ENCODE results near the gene AUP1.

AUP1 gene

DNA sequence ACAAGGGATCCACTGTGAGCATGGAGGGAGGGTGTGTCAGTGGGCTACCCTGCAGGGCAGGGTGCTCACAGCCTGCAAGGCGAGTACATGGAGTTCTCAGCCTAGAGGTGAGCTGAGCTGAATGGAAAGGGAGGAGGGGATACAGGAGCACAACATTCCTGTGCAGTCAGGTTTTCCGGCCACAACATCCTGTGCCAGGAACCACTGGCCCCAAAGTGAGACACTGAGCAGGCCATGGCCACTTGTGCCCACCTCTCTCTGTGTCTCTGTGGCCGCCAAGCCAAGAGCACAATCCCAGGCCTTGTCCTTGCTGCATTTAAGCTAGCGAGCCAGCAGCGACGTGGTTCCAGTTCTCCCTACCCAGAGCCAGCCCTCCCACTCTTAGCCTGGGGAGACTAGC is 31.1 kb upstream of the AUP1 start:
- Histone ChIP-seq H3K27ac (ENCODE audit: low read length) (no peak overlapping the region), H3K9me3 (ENCODE audit: insufficient read depth, low read length) (no peaks in the 10 kb centered on the region), H3K4me2 (ENCODE audit: low read length) (no peak overlapping the region), H3K4me1 (ENCODE audit: low read length) (peaks cover 2% of the 10 kb centered on the region), H3K27me3 (ENCODE audit: low read depth, low read length) (peaks cover 12% of the 10 kb centered on the region), H2AFZ (ENCODE audit: low read depth, low read length) (no peak overlapping the region), H4K20me1 (ENCODE audit: insufficient read depth, low read length) (no peaks in the 10 kb centered on the region), H3K9ac (ENCODE audit: low read length) (no peak overlapping the region), H3K79me2 (ENCODE audit: low read length) (no peaks in the 10 kb centered on the region), H3K4me3 (ENCODE audit: low read length) (no peak overlapping the region), H3K36me3 (replicated peaks; ENCODE audit: low read depth, low read length) (no peaks in the 10 kb centered on the region)
- no peak for TF ChIP-seq EZH2phosphoT487 (IDR thresholded peaks at IDR 0.05; ENCODE audit: low read depth)
- TF ChIP-seq CTCF (IDR thresholded peaks at IDR 0.05; ENCODE audit: low read depth, low read length) = no peak

- no peak for TF ChIP-seq EZH2phosphoT487 (IDR thresholded peaks at IDR 0.05; ENCODE audit: low read depth)
- no peak for TF ChIP-seq CTCF (IDR thresholded peaks at IDR 0.05; ENCODE audit: low read depth, low read length)
- peaks cover 5% of the 10 kb centered on the region for H3K4me1 ChIP-seq (ENCODE audit: low read length)
- no peaks in the 10 kb centered on the region for H3K36me3 ChIP-seq (replicated peaks; ENCODE audit: low read depth, low read length)
- H3K4me2 ChIP-seq (ENCODE audit: low read length) = no peak overlapping the region
- H2AFZ ChIP-seq (ENCODE audit: low read depth, low read length) = no peak overlapping the region
- H3K79me2 ChIP-seq (ENCODE audit: low read length) = peaks cover 3% of the 10 kb centered on the region; the same call in 1 of the 2 replicates
- no peaks in the 10 kb centered on the region for H4K20me1 ChIP-seq (ENCODE audit: insufficient read depth, low read length)
- no peak overlapping the region for H3K27ac ChIP-seq (ENCODE audit: low read length)
- no peak overlapping the region for H3K4me3 ChIP-seq (ENCODE audit: low read length)
- H3K9me3 ChIP-seq (ENCODE audit: insufficient read depth, low read length) = no peaks in the 10 kb centered on the region
- H3K9ac ChIP-seq (ENCODE audit: low read length) = no peak overlapping the region
- H3K27me3 ChIP-seq (ENCODE audit: low read depth, low read length) = peaks cover 12% of the 10 kb centered on the region
Measured at GRCh38 chr2:74559912-74560311, 30.4 kb upstream of the AUP1 start.

GRCh38 chr2:74558284-74559230 is 29.1 kb upstream of the AUP1 start:
- Histone ChIP-seq H3K9ac (ENCODE audit: low read length) (no peak overlapping the region), H3K27me3 (ENCODE audit: low read depth, low read length) (peaks cover 12% of the 10 kb centered on the region; the same call in 1 of the 2 replicates), H2AFZ (ENCODE audit: low read depth, low read length) (no peak overlapping the region), H3K4me1 (ENCODE audit: low read length) (peaks cover 8% of the 10 kb centered on the region), H3K36me3 (replicated peaks; ENCODE audit: low read depth, low read length) (no peaks in the 10 kb centered on the region), H3K4me3 (ENCODE audit: low read length) (no peak overlapping the region), H3K9me3 (ENCODE audit: insufficient read depth, low read length) (no peaks in the 10 kb centered on the region), H3K27ac (ENCODE audit: low read length) (no peak overlapping the region), H3K4me2 (ENCODE audit: low read length) (no peak overlapping the region), H3K79me2 (ENCODE audit: low read length) (peaks cover 3% of the 10 kb centered on the region; the same call in 1 of the 2 replicates), H4K20me1 (ENCODE audit: insufficient read depth, low read length) (no peaks in the 10 kb centered on the region)
- TF ChIP-seq CTCF (IDR thresholded peaks at IDR 0.05; ENCODE audit: low read depth, low read length) (no peak), EZH2phosphoT487 (IDR thresholded peaks at IDR 0.05; ENCODE audit: low read depth) (no peak)

DNA sequence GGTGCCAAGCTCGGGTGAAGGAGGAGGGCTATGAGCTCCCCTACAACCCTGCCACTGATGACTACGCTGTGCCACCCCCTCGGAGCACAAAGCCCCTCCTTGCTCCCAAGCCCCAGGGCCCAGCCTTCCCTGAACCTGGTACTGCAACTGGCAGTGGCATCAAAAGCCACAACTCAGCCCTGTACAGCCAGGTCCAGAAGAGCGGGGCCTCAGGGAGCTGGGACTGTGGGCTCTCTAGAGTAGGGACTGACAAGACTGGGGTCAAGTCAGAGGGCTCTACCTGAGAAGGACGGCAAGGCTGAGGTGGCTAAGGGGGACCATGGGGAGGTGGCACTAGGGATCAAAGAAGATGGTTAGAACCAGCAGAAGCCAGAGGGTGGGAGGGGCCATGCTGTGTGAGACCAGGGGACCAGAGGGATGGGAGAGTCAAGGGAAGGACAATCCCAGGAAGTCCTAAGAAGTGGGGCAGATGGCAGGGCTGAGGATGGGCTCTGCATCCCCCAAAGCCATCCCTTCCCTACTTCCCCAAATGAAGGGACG is 27.4 kb upstream of the AUP1 start:
- peaks cover 11% of the 10 kb centered on the region for H3K4me1 ChIP-seq (ENCODE audit: low read length)
- H3K9ac ChIP-seq (ENCODE audit: low read length) = no peak overlapping the region
- TF ChIP-seq CTCF (IDR thresholded peaks at IDR 0.05; ENCODE audit: low read depth, low read length) (no peak), EZH2phosphoT487 (IDR thresholded peaks at IDR 0.05; ENCODE audit: low read depth) (no peak)
- no peak overlapping the region for H3K27ac ChIP-seq (ENCODE audit: low read length)
- no peaks in the 10 kb centered on the region for H3K9me3 ChIP-seq (ENCODE audit: insufficient read depth, low read length)
- H2AFZ ChIP-seq (ENCODE audit: low read depth, low read length) = no peak overlapping the region
- no peak overlapping the region for H3K4me3 ChIP-seq (ENCODE audit: low read length)
- H3K79me2 ChIP-seq (ENCODE audit: low read length) = peaks cover 3% of the 10 kb centered on the region; the same call in 1 of the 2 replicates
- no peak overlapping the region for H3K4me2 ChIP-seq (ENCODE audit: low read length)
- H3K27me3 ChIP-seq (ENCODE audit: low read depth, low read length) = peaks cover 12% of the 10 kb centered on the region; the same call in 1 of the 2 replicates
- H3K36me3 ChIP-seq (replicated peaks; ENCODE audit: low read depth, low read length) = no peaks in the 10 kb centered on the region
- no peaks in the 10 kb centered on the region for H4K20me1 ChIP-seq (ENCODE audit: insufficient read depth, low read length)
